Activated CD8-positive, alpha-beta memory T cell treated with anti-CD3 and anti-CD28 coated beads for 24 hours (primary cell): Measurements from ENCODE around the gene SAMD5.
"Not testable (repeated sequence)": the region's sequence is repeated elsewhere in the genome, so short reads cannot be mapped to it uniquely, and the experiment has no call there.

ENCODE experiments used
- DNase-seq: peaks from one replicate; pipeline ENCODE4 v3.0.0-alpha.2; 2020

SAMD5 gene

GRCh38 chr6:147530132-147531060 is 21.9 kb downstream of the SAMD5 start:
- DNase-seq: no peak

- DNase-seq: no peak
Observed at GRCh38 chr6:147531321-147531720, 22.8 kb downstream of the SAMD5 start.

- no peak for DNase-seq
Observed at GRCh38 chr6:147534116-147534860, 25.8 kb downstream of the SAMD5 start.

GRCh38 chr6:147538821-147539220 is 30.3 kb downstream of the SAMD5 start:
- no peak for DNase-seq

GRCh38 chr6:147540075-147540474 is 31.6 kb downstream of the SAMD5 start:
- no peak for DNase-seq

GRCh38 chr6:147542436-147542835 is 33.9 kb downstream of the SAMD5 start:
- not testable (repeated sequence) for DNase-seq

GRCh38 chr6:147544420-147544819 is 35.9 kb downstream of the SAMD5 start:
- no peak for DNase-seq

GRCh38 chr6:147546501-147547368 is 38.2 kb downstream of the SAMD5 start:
- no peak for DNase-seq

GRCh38 chr6:147547369-147547902 is 38.9 kb downstream of the SAMD5 start:
- DNase-seq: no peak

- no peak for DNase-seq
Observed at GRCh38 chr6:147548921-147549475, 40.5 kb downstream of the SAMD5 start.

GRCh38 chr6:147549531-147549930 is 41.0 kb downstream of the SAMD5 start:
- no peak for DNase-seq

- DNase-seq: no peak
Observed at GRCh38 chr6:147551976-147552375, 43.5 kb downstream of the SAMD5 start.

- no peak for DNase-seq
Observed at GRCh38 chr6:147553099-147553498, 44.6 kb downstream of the SAMD5 start.

- DNase-seq: no peak
Observed at GRCh38 chr6:147554281-147554680, 45.8 kb downstream of the SAMD5 start.

GRCh38 chr6:147559006-147559405 is 50.5 kb downstream of the SAMD5 start:
- DNase-seq: no peak

GRCh38 chr6:147560670-147561069 is 52.2 kb downstream of the SAMD5 start:
- DNase-seq: no peak

- DNase-seq: no peak
Observed at GRCh38 chr6:147561726-147562125, 53.2 kb downstream of the SAMD5 start.

- no peak for DNase-seq
Observed at GRCh38 chr6:147563472-147563871, 55.0 kb downstream of the SAMD5 start.

- DNase-seq: no peak
Observed at GRCh38 chr6:147564556-147564955, 56.1 kb downstream of the SAMD5 start.

GRCh38 chr6:147566244-147566898 is 57.9 kb downstream of the SAMD5 start:
- DNase-seq: no peak

- no peak for DNase-seq
Observed at GRCh38 chr6:147567141-147567805, 58.8 kb downstream of the SAMD5 start.
